Endothelial cell (in vitro differentiated cells): Measurements from ENCODE around the gene GRIP2. TPM values are rescaled to one million over a fixed set of nuclear protein-coding genes. Genes with fewer than 3 reads are reported as not detected.
A peak's percentile ranks its signal among the peaks of the same experiment; 100 is the strongest.

Source experiments
- DNase-seq: peaks from one replicate; pipeline ENCODE4 v3.0.0; 2021; ENCODE audit warnings: low spot score
- H3K27ac Mint-ChIP-seq: one replicate; pipeline ENCODE4 v1.8.0; 2021; ENCODE audit warnings: mixed read lengths, inconsistent platforms; ENCODE audit not compliant: unreplicated experiment
- H3K27me3 Mint-ChIP-seq: one replicate; pipeline ENCODE4 v1.8.0; 2021; ENCODE audit warnings: mild to moderate bottlenecking, moderate library complexity, mixed read lengths, inconsistent platforms; ENCODE audit not compliant: unreplicated experiment
- H3K36me3 Mint-ChIP-seq: one replicate; pipeline ENCODE4 v1.8.0; 2021; ENCODE audit warnings: mild to moderate bottlenecking, low read depth, mixed read lengths, inconsistent platforms; ENCODE audit not compliant: unreplicated experiment
- H3K4me1 Mint-ChIP-seq: one replicate; pipeline ENCODE4 v1.8.0; 2021; ENCODE audit warnings: mild to moderate bottlenecking, mixed read lengths, inconsistent platforms; ENCODE audit not compliant: unreplicated experiment
- H3K4me3 Mint-ChIP-seq: one replicate; pipeline ENCODE4 v1.8.0; 2021; ENCODE audit warnings: mild to moderate bottlenecking, mixed read lengths, inconsistent platforms; ENCODE audit not compliant: unreplicated experiment
- H3K9me3 Mint-ChIP-seq: one replicate; pipeline ENCODE4 v1.8.0; 2021; ENCODE audit warnings: mixed read lengths, inconsistent platforms; ENCODE audit not compliant: unreplicated experiment
- total RNA-seq: library from RNA; stranded (reverse); fragmentation: NEBNext Ultra II Directional; extraction: Animal tissue kit (Norgen Biotek cat#: 25700); gene quantifications from one replicate; pipeline ENCODE4 v1.2.1, GENCODE V29; 2021; ENCODE audit not compliant: unreplicated experiment
- TF ChIP-seq, protein P1 (sequence below): fragments of 200-600 bp; sonication (generic); IDR thresholded peaks from one replicate; pipeline ENCODE4 v1.5.0; 2021; ENCODE audit warnings: antibody characterized with exemption; ENCODE audit not compliant: unreplicated experiment

The GRIP2 gene
- total RNA-seq, 1 donor from 2014 or later = 6.6 TPM

DNA sequence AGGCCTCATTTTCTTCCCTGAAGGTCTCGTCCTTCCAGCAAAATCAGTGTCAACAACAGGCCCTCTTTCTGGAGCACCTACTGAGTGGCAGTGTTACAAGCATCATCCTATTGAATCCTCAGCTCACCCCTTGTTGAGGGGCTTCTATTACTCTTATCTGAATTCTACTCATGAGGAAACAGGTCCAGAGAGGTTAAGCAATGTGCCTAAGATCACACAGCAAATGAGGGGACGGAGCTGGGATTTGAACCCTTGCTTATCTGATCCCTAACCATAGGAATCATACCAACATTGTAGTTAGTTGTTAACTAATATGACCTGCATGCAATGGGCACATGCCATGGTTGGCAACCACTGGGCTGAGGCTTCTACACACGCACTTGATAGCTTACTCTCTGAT is 74.7 kb downstream of the GRIP2 start:
- H3K9me3 Mint-ChIP-seq = no peaks in the 10 kb centered on the region

DNA sequence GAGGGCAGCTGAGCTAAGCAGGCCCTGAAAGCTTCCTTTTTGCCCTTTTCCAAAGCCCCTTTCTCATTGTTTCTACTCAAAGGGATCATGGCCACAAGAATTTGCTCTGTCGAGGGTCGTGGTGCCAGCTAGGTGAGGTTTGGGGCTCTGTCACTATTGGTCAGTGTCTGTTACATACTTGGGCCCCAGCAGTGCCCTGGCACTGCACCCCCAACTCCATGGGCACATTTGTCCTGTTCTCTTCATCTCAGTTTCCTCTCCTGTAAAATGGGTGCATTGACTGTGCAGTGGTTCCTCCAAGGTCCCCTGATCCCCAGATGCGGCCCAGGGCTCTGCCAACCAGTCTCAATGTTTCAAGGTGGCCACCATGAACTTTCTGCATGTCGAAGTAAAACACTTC is 75.6 kb downstream of the GRIP2 start:
- no peaks in the 10 kb centered on the region for H3K9me3 Mint-ChIP-seq
- peaks cover 5% of the 10 kb centered on the region for H3K27me3 Mint-ChIP-seq
- TF ChIP-seq, protein P1, sequence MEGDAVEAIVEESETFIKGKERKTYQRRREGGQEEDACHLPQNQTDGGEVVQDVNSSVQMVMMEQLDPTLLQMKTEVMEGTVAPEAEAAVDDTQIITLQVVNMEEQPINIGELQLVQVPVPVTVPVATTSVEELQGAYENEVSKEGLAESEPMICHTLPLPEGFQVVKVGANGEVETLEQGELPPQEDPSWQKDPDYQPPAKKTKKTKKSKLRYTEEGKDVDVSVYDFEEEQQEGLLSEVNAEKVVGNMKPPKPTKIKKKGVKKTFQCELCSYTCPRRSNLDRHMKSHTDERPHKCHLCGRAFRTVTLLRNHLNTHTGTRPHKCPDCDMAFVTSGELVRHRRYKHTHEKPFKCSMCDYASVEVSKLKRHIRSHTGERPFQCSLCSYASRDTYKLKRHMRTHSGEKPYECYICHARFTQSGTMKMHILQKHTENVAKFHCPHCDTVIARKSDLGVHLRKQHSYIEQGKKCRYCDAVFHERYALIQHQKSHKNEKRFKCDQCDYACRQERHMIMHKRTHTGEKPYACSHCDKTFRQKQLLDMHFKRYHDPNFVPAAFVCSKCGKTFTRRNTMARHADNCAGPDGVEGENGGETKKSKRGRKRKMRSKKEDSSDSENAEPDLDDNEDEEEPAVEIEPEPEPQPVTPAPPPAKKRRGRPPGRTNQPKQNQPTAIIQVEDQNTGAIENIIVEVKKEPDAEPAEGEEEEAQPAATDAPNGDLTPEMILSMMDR = no peak
- DNase-seq = no peak
- H3K4me3 Mint-ChIP-seq = no peak overlapping the region
- H3K27ac Mint-ChIP-seq = no peak overlapping the region
- H3K36me3 Mint-ChIP-seq = peaks cover 22% of the 10 kb centered on the region
- peaks cover 16% of the 10 kb centered on the region for H3K4me1 Mint-ChIP-seq

More for the DNA sequence above, 74.7 kb downstream of the GRIP2 start:
- peaks cover 16% of the 10 kb centered on the region for H3K36me3 Mint-ChIP-seq
- H3K4me3 Mint-ChIP-seq = no peak overlapping the region
- H3K4me1 Mint-ChIP-seq = peaks cover 12% of the 10 kb centered on the region
- DNase-seq = no peak
- H3K27me3 Mint-ChIP-seq = peaks cover 3% of the 10 kb centered on the region
- TF ChIP-seq, protein P1 = no peak
- H3K27ac Mint-ChIP-seq = no peak overlapping the region

DNA sequence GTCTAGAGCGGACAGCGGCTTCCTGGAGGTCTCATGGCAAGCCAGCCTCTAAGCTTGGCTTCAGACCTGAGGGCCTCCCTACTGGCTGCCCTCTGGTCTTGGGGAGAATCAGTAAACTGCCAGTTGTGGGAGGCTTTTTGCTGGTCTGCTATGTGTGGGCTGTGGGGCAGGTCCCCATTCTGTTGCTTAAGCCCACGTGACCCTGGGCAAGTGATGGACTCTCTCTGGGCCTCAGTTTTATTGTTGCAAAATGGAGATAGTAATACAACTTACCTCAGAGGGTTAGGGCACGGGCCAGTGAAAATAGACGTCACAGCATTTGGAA is 76.0 kb downstream of the GRIP2 start:
- peaks cover 22% of the 10 kb centered on the region for H3K36me3 Mint-ChIP-seq

DNA sequence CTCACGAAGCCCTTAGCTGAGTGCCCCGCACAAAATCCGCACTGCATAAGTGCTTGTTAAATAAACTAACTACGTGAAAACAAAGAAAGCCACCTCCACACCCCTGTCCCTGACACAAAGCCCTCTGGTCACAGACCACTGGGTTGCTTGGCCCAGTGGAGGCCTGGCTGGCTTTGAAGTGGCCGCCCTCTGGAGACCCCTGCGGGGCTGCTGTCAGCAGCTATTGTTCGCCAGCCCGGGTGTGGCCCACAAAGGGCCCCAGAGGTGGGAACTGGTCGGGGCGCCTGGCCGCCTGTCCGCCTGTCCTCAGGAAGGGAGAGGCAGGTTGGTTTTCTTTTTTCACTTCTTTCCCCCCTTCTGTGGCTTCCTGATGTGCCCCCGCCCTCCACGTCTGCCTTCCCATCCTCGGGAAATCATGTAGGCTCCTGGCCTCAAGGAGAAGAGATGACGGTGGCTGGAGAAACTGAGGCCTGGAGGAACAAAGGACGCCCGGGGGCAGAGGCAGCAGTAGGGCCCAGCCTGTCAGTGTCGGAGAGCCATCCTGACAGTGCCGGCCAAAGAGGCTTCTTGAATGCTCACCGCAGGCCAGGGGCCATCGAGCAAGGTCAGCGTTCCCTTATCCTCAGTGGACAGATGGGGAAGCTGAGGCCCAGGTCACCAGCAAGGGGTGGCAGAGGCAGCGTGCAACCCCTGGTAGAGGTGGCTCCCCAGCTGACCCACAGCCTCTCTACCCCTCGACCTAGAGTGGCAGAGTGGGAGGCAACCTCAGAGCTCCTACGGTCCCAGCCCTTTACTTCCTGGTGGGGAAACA is 76.6 kb downstream of the GRIP2 start:
- no peaks in the 10 kb centered on the region for H3K9me3 Mint-ChIP-seq
- H3K36me3 Mint-ChIP-seq = peaks cover 22% of the 10 kb centered on the region
- DNase-seq = no peak
- peaks cover 5% of the 10 kb centered on the region for H3K27me3 Mint-ChIP-seq
- no peak overlapping the region for H3K27ac Mint-ChIP-seq
- peaks cover 16% of the 10 kb centered on the region for H3K4me1 Mint-ChIP-seq
- H3K4me3 Mint-ChIP-seq = peak overlapping the region; percentile 49
- TF ChIP-seq, protein P1 = no peak

More for the DNA sequence above, 76.0 kb downstream of the GRIP2 start:
- Mint-ChIP-seq H3K4me3 (no peak overlapping the region), H3K4me1 (peaks cover 16% of the 10 kb centered on the region), H3K9me3 (no peaks in the 10 kb centered on the region), H3K27me3 (peaks cover 5% of the 10 kb centered on the region), H3K27ac (no peak overlapping the region)
- no peak for DNase-seq
- TF ChIP-seq, protein P1 = no peak

DNA sequence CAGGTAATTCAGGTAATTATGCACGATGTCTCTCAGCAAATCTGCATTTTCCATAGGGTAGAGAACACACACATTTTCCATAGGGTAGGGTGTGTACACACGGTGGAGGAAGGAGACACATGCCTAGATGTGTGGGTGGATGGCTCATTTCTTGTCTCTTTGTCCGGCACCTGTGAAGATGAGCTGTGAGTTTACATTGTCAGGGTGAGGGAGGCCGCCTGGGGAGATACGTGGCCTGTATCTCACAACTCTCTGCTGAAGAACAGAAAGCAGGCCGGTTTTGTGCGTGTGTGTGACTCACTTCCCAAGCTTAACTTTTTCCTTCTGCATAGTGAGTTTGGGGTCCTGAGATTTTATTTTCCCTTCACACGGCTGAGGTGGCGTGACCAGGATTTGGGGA is 77.4 kb downstream of the GRIP2 start:
- Mint-ChIP-seq H3K27ac (peak overlapping the region; percentile 12), H3K9me3 (no peaks in the 10 kb centered on the region), H3K36me3 (peaks cover 22% of the 10 kb centered on the region), H3K4me1 (peaks cover 23% of the 10 kb centered on the region), H3K4me3 (no peak overlapping the region), H3K27me3 (peaks cover 7% of the 10 kb centered on the region)
- no peak for DNase-seq
- TF ChIP-seq, protein P1 = no peak
